NB4 (cell line): ENCODE measurements around the gene ATP2A3.

Source experiments
- CTCF ChIP-seq: IDR thresholded peaks from one replicate; pipeline ENCODE4 v1.5.1; 2012; ENCODE audit warnings: low read depth, low read length
- MAX ChIP-seq: IDR thresholded peaks from 2 replicates; pipeline ENCODE4 v1.6.1; 2011; ENCODE audit warnings: low read depth, low read length
- POLR2A ChIP-seq: IDR thresholded peaks from 2 replicates; pipeline ENCODE4 v1.6.1; 2011; ENCODE audit warnings: mild to moderate bottlenecking; ENCODE audit not compliant: insufficient read length; ENCODE audit errors: extremely low read depth

GRCh38 chr17:3907483-3908216, 56.6 kb downstream of the ATP2A3 start:
- TF ChIP-seq CTCF (no peak), POLR2A (no peak), MAX (peak; percentile 60; the same call in 1 of the 2 replicates)
